ENCODE data around the gene PBX3. TPM values are rescaled to one million over a fixed set of nuclear protein-coding genes. Genes with fewer than 3 reads are reported as not detected.

Gene PBX3
- total and polyA plus RNA-seq, 7 donors: 4.2 to 12.7 (median 6.6) TPM

DNA sequence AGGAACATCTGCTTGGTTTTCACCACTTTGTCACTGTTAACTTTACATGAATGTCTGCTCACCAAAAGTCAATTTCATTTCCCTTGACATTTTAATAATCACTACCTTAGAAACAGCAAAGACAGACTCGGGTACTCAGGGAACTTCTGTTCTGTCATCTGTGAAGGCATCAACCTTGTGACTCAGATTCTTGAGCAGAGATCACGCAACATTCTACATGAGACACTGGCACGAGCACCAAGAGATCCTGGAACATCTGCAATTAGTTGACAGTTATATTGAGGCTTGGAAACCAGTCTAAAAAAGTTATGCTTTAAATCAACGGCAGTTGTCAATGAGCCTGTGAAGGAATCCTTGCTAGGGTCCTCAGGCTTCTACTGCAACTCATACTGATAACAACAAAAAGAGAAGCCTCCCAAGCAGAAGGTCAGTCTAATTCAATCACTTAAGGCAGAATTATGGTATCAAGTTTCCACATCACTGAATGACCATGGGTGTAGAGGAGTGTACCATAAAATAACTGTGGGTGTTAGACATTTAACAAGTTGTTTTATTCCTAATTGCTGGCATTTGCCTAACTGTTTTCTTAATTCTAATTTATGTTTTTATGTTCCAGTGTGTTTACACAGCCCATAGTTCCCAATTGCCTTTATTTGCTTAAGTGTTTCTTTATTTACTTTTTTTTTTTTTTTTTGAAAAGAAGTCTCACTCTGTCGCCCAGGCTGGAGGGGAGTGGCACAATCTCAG lies 3.3 kb upstream of the PBX3 start:
- intact Hi-C loops (cut with DNase I): loop anchor here in 1 of 2 donors (5.0 to 10.0 kb wide), 2 partner anchors 37 to 179 kb away; partner anchors contain the start of gene MAPKAP1
- no peak overlapping the region for H3K27ac ChIP-seq
- TF ChIP-seq, protein P1, sequence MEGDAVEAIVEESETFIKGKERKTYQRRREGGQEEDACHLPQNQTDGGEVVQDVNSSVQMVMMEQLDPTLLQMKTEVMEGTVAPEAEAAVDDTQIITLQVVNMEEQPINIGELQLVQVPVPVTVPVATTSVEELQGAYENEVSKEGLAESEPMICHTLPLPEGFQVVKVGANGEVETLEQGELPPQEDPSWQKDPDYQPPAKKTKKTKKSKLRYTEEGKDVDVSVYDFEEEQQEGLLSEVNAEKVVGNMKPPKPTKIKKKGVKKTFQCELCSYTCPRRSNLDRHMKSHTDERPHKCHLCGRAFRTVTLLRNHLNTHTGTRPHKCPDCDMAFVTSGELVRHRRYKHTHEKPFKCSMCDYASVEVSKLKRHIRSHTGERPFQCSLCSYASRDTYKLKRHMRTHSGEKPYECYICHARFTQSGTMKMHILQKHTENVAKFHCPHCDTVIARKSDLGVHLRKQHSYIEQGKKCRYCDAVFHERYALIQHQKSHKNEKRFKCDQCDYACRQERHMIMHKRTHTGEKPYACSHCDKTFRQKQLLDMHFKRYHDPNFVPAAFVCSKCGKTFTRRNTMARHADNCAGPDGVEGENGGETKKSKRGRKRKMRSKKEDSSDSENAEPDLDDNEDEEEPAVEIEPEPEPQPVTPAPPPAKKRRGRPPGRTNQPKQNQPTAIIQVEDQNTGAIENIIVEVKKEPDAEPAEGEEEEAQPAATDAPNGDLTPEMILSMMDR (IDR thresholded peaks at IDR 0.05): no peak
- H3K9me3 ChIP-seq: no peaks in the 10 kb centered on the region
- H3K4me3 ChIP-seq: no peak overlapping the region
- no peak for DNase-seq
- no peak for ATAC-seq
- H3K27me3 ChIP-seq (ENCODE audit: insufficient read depth in 3 of 3, low read length in 2 of 3): peaks cover 0 to 6% (median 5%) of the 10 kb centered on the region in 3 donors
- 61 to 78% (median 73%) methylated on average over 5 of the region's 5 CpGs for WGBS, 3 donors
- no peaks in the 10 kb centered on the region for H3K36me3 ChIP-seq (ENCODE audit: insufficient read depth in 1 of 2, low read depth in 1 of 2)
- peaks cover 12% of the 10 kb centered on the region for H3K4me1 ChIP-seq

DNA sequence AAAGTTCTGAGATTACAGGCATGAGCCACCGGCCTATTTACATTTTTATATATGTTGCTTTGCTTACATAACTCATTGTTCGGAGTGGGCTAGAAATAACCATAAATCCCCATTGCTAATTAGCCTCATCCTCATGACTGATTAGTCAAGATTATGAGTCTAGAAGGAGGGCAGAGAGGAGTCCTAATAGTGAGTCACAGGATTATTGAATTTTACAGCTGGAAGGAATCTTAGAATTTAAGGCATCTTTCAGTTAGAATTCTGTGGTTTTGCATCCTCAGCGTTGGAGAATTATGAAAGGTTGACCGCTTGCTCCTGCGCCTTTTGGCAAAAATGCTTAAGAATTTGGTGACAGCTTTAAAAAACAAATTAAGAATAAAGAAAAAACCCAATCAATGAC lies 2.6 kb upstream of the PBX3 start:
- no peak overlapping the region for H3K27ac ChIP-seq
- no peak overlapping the region for H3K4me3 ChIP-seq
- no peaks in the 10 kb centered on the region for H3K9me3 ChIP-seq
- WGBS, 3 donors: 70 to 75% (median 72%) methylated on average over 5 of the region's 5 CpGs
- peaks cover 0 to 8% (median 6%) of the 10 kb centered on the region in 3 donors for H3K27me3 ChIP-seq (ENCODE audit: insufficient read depth in 3 of 3, low read length in 2 of 3)
- ATAC-seq (no peak), DNase-seq (no peak)
- TF ChIP-seq, protein P1 (IDR thresholded peaks at IDR 0.05): no peak
- H3K4me1 ChIP-seq: peaks cover 14% of the 10 kb centered on the region
- intact Hi-C loops (cut with DNase I): loop anchor here (5.0 to 10.0 kb wide), 4 partner anchors 37 to 187 kb away; partner anchors contain the start of gene MAPKAP1 (in 1 of the 2)
- H3K36me3 ChIP-seq (ENCODE audit: insufficient read depth in 1 of 2, low read depth in 1 of 2): no peaks in the 10 kb centered on the region

DNA sequence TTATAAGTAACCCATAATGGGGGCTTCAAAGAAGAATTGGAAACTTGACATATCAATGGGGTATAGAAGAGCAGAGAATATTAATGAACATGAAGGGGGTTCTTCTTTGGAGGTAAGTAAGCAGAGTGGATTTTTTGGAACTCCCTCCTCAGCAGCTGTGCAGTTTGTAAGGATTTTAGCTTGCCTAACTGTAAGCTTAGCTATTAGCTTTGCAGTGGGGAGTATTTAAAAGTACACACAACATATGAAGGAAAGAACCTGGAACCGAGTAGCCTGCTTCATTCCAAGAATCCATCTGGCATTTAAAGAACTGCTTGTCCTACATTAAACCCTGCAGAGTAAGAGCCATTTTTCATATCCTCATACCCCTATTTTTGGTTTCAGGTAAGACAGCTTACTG lies 2.2 kb upstream of the PBX3 start:
- Histone ChIP-seq H3K36me3 (ENCODE audit: insufficient read depth in 1 of 2, low read depth in 1 of 2) (no peaks in the 10 kb centered on the region), H3K27me3 (ENCODE audit: insufficient read depth in 3 of 3, low read length in 2 of 3) (peaks cover 0 to 12% (median 6%) of the 10 kb centered on the region in 3 donors), H3K4me3 (no peak overlapping the region), H3K27ac (no peak overlapping the region), H3K9me3 (no peaks in the 10 kb centered on the region), H3K4me1 (peaks cover 14% of the 10 kb centered on the region)
- ATAC-seq: no peak
- intact Hi-C loops (cut with DNase I): loop anchor here (5.0 to 10.0 kb wide), 3 partner anchors 147 to 188 kb away; no protein-coding TSS in a partner anchor
- 10 to 19% (median 14%) methylated on average over 1 of the region's 1 CpG for WGBS, 3 donors
- TF ChIP-seq, protein P1 (IDR thresholded peaks at IDR 0.05): no peak
- DNase-seq: no peak

DNA sequence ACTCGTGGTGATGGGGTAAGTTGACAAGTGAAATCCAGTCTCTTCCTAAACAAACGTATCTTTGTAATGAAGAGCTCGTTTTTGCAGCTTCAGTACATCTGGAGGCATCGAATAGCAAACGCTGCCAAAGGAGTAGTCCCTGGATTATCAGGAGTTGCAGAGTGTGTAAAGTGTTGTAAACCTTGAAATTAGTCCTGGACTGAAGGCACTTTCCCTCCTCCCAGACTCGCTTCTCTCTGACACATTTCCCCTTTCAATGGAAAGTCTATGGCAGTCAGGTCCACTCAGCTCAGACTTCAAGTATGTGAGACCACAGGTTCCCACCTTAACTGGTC lies 1.5 kb upstream of the PBX3 start:
- Histone ChIP-seq H3K9me3 (no peaks in the 10 kb centered on the region), H3K27me3 (ENCODE audit: insufficient read depth in 3 of 3, low read length in 2 of 3) (peaks cover 0 to 16% (median 6%) of the 10 kb centered on the region in 3 donors), H3K27ac (peak overlapping the region; percentile 70), H3K4me3 (peak overlapping the region; percentile 79), H3K4me1 (peaks cover 14% of the 10 kb centered on the region), H3K36me3 (ENCODE audit: insufficient read depth in 1 of 2, low read depth in 1 of 2) (no peaks in the 10 kb centered on the region)
- 8 to 16% (median 12%) methylated on average over 6 of the region's 6 CpGs for WGBS, 3 donors
- ATAC-seq: no peak
- TF ChIP-seq, protein P1 (IDR thresholded peaks at IDR 0.05): no peak
- no peak for DNase-seq
- intact Hi-C loops (cut with DNase I): loop anchor here (2.0 to 10.0 kb wide), 4 partner anchors 39 to 188 kb away; partner anchors contain the start of gene MAPKAP1 (in 1 of the 2)

All from psoas muscle (tissue), 8 donors.